ENCODE data around the gene MRPL57.

- TF ChIP-seq POLR2A (IDR thresholded peaks at IDR 0.05; ENCODE audit: low read depth, low read length) = no peak
- TF ChIP-seq POLR2AphosphoS5 (IDR thresholded peaks at IDR 0.05; ENCODE audit: low read depth, low read length) = no peak
Observed at GRCh38 chr13:21175656-21176214, 723 bp upstream of the MRPL57 start.

Measured in GM12892 (cell line).